HCT116 (cell line): Measurements from ENCODE around the gene BMAL1. TPM values are rescaled to one million over a fixed set of nuclear protein-coding genes. Genes with fewer than 3 reads are reported as not detected.

Experiments used
- ATAC-seq: fragments of 200-7000 bp; cut with Tn5 transposase; 2 replicates; pipeline ENCODE4 v1.9.1; 2020; ENCODE audit warnings: mild to moderate bottlenecking, moderate library complexity
- BruUV-seq: library from RNA; stranded (reverse); fragments of 400-500 nt; replicated peaks from 2 replicates; lab custom pipeline; 2021; lab: Mats Ljungman, UMichigan
- CTCF ChIA-PET: fragments of 300-600 bp; sonication (Branson Sonifier 250); formaldehyde crosslinking; loops from one replicate; lab custom pipeline; 2021; ENCODE audit warnings: antibody characterized with exemption; lab: Charles Lee
- POLR2A ChIA-PET: fragments of 300-600, 350-600 bp; sonication (Branson Sonifier 250); formaldehyde crosslinking; loops from one replicate; lab custom pipeline; 2021; ENCODE audit warnings: antibody characterized with exemption; lab: Charles Lee
- RAD21 ChIA-PET, 2 experiments: fragments of 300-600 bp; sonication (Branson Sonifier 250); formaldehyde crosslinking; loops; one replicate each; lab custom pipeline; 2023; ENCODE audit warnings: low total read pairs in 2 of 2; ENCODE audit not compliant: uncharacterized antibody in 2 of 2, unreplicated experiment in 2 of 2, low non-redundant PET in 1 of 2; lab: Charles Lee
- DNase-seq: peaks from one replicate; pipeline ENCODE4 v3.0.0-alpha.2; 2010; ENCODE audit warnings: low read depth, low spot score
- H2AFZ ChIP-seq: fragments of 200-600 bp; shearing (Covaris generic), sonication (generic); 2 replicates; pipeline ENCODE4 v1.6.1; 2017; ENCODE audit warnings: low read depth, mixed run types, mixed read lengths, antibody characterized with exemption, low read length; ENCODE audit not compliant: poor library complexity, severe bottlenecking
- H3K27ac ChIP-seq: 2 replicates; pipeline ENCODE4 v1.5.1; 2012; ENCODE audit warnings: low read depth, low read length
- H3K27me3 ChIP-seq: fragments of 200-600 bp; sonication (generic); 2 replicates; pipeline ENCODE4 v1.6.1; 2016; ENCODE audit warnings: mixed run types, low read length, mixed read lengths; ENCODE audit not compliant: insufficient read depth
- H3K36me3 ChIP-seq, 2 experiments: fragments of 200-500 bp in 1 of 2; fragments of 200-600 bp in 1 of 2; sonication (Bioruptor generic) in 1 of 2; sonication (generic) in 1 of 2; 2 replicates each; pipeline versions ENCODE4 v1.5.1 to v1.6.1; 2014 to 2016; ENCODE audit warnings: low read length in 2 of 2, inconsistent platforms in 1 of 2, mixed read lengths in 1 of 2, mixed run types in 1 of 2; ENCODE audit not compliant: insufficient read depth in 2 of 2, control insufficient read depth in 1 of 2
- H3K4me1 ChIP-seq, 2 experiments: fragments of 200-600 bp in 1 of 2; sonication (generic) in 1 of 2; 2 replicates each; pipeline versions ENCODE4 v1.5.1 to v1.6.1; 2012 to 2017; ENCODE audit warnings: low read length in 2 of 2, inconsistent platforms in 1 of 2, mild to moderate bottlenecking in 1 of 2, mixed read lengths in 1 of 2, mixed run types in 1 of 2, moderate library complexity in 1 of 2; ENCODE audit not compliant: insufficient read depth in 2 of 2, control insufficient read depth in 1 of 2
- H3K4me2 ChIP-seq: fragments of 200-600 bp; sonication (generic); 2 replicates; pipeline ENCODE4 v1.6.1; 2017; ENCODE audit warnings: mixed run types, low read length, mixed read lengths
- H3K4me3 ChIP-seq, 2 experiments: fragments of 200-600 bp in 1 of 2; sonication (generic) in 1 of 2; replicated peaks in 1 of 2; 2 replicates each; pipeline ENCODE4 v1.5.1; 2011 to 2016; ENCODE audit warnings: low read length in 2 of 2, control low read depth in 1 of 2, low read depth in 1 of 2, mild to moderate bottlenecking in 1 of 2, mixed read lengths in 1 of 2, mixed run types in 1 of 2
- H3K79me2 ChIP-seq: fragments of 200-600 bp; sonication (generic); 2 replicates; pipeline ENCODE4 v1.6.1; 2017; ENCODE audit warnings: mild to moderate bottlenecking, mixed run types, low read length, moderate library complexity, mixed read lengths; ENCODE audit not compliant: insufficient read depth
- H3K9ac ChIP-seq: fragments of 200-600 bp; sonication (generic); 2 replicates; pipeline ENCODE4 v1.6.1; 2016; ENCODE audit warnings: low read length, mixed read lengths
- H3K9me2 ChIP-seq: fragments of 200-600 bp; sonication (generic), shearing (Covaris generic); 2 replicates; pipeline ENCODE4 v1.6.1; 2017; ENCODE audit warnings: mixed run types, mild to moderate bottlenecking, moderate library complexity; ENCODE audit not compliant: insufficient read depth
- H3K9me3 ChIP-seq, 2 experiments: fragments of 200-500 bp in 1 of 2; fragments of 200-600 bp in 1 of 2; sonication (Bioruptor generic) in 1 of 2; sonication (generic) in 1 of 2; 2 replicates each; pipeline ENCODE4 v1.6.1; 2014 to 2017; ENCODE audit warnings: low read length in 2 of 2, mixed read lengths in 2 of 2, inconsistent platforms in 1 of 2, low read depth in 1 of 2, mild to moderate bottlenecking in 1 of 2, mixed run types in 1 of 2, moderate library complexity in 1 of 2; ENCODE audit not compliant: control insufficient read depth in 1 of 2, insufficient read depth in 1 of 2
- H4K20me1 ChIP-seq: fragments of 200-600 bp; sonication (generic), shearing (Covaris generic); 2 replicates; pipeline ENCODE4 v1.6.1; 2017; ENCODE audit warnings: mixed run types, mild to moderate bottlenecking, moderate library complexity; ENCODE audit not compliant: insufficient read depth
- CEBPB ChIP-seq: IDR thresholded peaks from 2 replicates; pipeline ENCODE4 v1.6.1; 2012; ENCODE audit warnings: low read depth
- EZH2 ChIP-seq: fragments of 200-600 bp; sonication (generic); IDR thresholded peaks from 2 replicates; pipeline ENCODE4 v1.6.1; 2017; ENCODE audit warnings: antibody characterized with exemption, mixed run types
- EZH2phosphoT487 ChIP-seq: fragments of 200-600 bp; IDR thresholded peaks from 2 replicates; pipeline ENCODE4 v1.6.1; 2018; ENCODE audit warnings: antibody characterized with exemption, borderline replicate concordance
- FOSL1 ChIP-seq: IDR thresholded peaks from 2 replicates; pipeline ENCODE4 v1.6.1; 2012; ENCODE audit warnings: low read depth
- SP1 ChIP-seq: IDR thresholded peaks from 2 replicates; pipeline ENCODE4 v1.6.1; 2012; ENCODE audit warnings: low read depth
- SRF ChIP-seq: IDR thresholded peaks from 2 replicates; pipeline ENCODE4 v1.6.1; 2012; ENCODE audit warnings: low read depth
- TCF7L2 ChIP-seq: IDR thresholded peaks from 2 replicates; pipeline ENCODE4 v1.7.0; 2011; ENCODE audit warnings: borderline replicate concordance, inconsistent platforms; ENCODE audit not compliant: insufficient read depth, insufficient read length; ENCODE audit errors: extremely low read depth
- ZFX ChIP-seq: fragments of 450-650 bp; IDR thresholded peaks from 2 replicates; pipeline ENCODE4 v1.6.1; 2017
- intact Hi-C: fragments of 100-400 bp; cut with micrococcal nuclease; formaldehyde crosslinking; loops from 2 replicates; pipeline ENCODE4 v1.10.0; 2022
- total RNA-seq: library from RNA; stranded (reverse); gene quantifications from one replicate; pipeline ENCODE4 v1.2.1, GENCODE V29; 2021; ENCODE audit not compliant: unreplicated experiment
- TF ChIP-seq, protein P1 (sequence below): IDR thresholded peaks from 2 replicates; pipeline ENCODE4 v1.6.1; 2012; ENCODE audit warnings: low read depth
- TF ChIP-seq, protein P2 (sequence below): IDR thresholded peaks from 2 replicates; pipeline ENCODE4 v1.6.1; 2012
- TF ChIP-seq, protein P3 (sequence below): IDR thresholded peaks from 2 replicates; pipeline ENCODE4 v1.6.1; 2012

BMAL1 gene
- total RNA-seq, 1 experiment from 2014 or later = 17.6 TPM

DNA sequence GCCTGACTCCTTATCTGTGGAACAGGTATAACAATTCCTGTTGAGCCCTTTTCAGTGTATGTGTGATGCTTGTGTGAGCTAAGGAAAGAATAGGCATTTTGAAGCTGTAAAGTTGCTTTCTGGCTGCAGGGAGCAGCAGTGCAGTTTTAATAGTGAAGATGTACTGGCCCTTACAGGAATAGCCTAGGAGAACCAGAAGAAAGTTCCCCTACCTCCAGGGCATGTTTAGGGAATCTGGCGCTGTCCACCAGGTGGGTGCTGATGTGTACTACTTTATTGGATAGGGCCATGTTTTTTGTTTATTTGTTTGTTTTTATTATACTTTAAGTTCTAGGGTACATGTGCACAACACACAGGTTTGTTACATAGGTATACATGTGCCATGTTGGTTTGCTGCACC, 11.5 kb downstream of the BMAL1 start:
- no peak for ATAC-seq
- TF ChIP-seq, protein P1, sequence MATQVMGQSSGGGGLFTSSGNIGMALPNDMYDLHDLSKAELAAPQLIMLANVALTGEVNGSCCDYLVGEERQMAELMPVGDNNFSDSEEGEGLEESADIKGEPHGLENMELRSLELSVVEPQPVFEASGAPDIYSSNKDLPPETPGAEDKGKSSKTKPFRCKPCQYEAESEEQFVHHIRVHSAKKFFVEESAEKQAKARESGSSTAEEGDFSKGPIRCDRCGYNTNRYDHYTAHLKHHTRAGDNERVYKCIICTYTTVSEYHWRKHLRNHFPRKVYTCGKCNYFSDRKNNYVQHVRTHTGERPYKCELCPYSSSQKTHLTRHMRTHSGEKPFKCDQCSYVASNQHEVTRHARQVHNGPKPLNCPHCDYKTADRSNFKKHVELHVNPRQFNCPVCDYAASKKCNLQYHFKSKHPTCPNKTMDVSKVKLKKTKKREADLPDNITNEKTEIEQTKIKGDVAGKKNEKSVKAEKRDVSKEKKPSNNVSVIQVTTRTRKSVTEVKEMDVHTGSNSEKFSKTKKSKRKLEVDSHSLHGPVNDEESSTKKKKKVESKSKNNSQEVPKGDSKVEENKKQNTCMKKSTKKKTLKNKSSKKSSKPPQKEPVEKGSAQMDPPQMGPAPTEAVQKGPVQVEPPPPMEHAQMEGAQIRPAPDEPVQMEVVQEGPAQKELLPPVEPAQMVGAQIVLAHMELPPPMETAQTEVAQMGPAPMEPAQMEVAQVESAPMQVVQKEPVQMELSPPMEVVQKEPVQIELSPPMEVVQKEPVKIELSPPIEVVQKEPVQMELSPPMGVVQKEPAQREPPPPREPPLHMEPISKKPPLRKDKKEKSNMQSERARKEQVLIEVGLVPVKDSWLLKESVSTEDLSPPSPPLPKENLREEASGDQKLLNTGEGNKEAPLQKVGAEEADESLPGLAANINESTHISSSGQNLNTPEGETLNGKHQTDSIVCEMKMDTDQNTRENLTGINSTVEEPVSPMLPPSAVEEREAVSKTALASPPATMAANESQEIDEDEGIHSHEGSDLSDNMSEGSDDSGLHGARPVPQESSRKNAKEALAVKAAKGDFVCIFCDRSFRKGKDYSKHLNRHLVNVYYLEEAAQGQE = peak; percentile 77
- TF ChIP-seq ZFX = no peak
- H3K79me2 ChIP-seq = no peaks in the 10 kb centered on the region; the same call in 1 of the 2 replicates

DNA sequence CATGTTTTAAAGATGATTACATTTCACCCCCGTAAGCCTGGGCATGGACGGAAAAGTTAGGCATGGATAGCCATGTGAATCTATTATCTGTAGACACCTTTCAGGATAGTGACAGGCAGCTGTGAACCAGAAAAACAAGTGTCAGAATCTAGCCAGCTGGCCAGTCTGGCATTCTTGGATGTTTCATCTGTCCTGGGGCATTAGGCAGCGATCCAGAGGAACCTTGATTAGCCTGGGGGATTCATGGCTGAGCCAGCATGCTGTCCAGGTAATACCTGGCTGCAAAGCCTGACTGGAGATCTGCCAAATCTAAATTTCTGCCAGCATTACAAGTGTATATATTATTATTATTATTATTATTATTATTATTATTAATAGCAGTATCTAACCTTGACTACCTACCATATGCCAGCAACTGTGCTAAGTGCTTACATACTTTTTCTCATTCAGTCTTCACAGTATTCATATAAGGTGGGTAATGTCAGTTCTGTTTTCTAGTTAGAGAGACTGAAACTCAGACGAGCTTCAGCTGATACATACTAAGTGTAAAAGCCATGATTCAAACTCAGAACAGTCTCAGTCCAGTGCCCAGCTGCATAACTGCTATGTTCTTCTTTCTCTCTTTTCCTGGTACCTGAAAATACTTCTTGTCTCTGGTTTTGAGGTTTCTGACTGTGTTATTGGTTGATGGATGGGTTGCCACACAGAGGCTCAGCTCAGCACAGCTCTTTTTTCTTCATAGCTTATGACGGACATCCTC, 12.8 kb downstream of the BMAL1 start:
- Histone ChIP-seq H4K20me1 (no peaks in the 10 kb centered on the region), H3K79me2 (no peaks in the 10 kb centered on the region; the same call in 1 of the 2 replicates), H3K9me3 (no peaks in the 10 kb centered on the region), H3K27me3 (no peaks in the 10 kb centered on the region), H2AFZ (no peak overlapping the region), H3K27ac (no peak overlapping the region), H3K4me3 (no peak overlapping the region), H3K9ac (no peak overlapping the region), H3K4me2 (no peak overlapping the region), H3K9me2 (no peaks in the 10 kb centered on the region), H3K36me3 (no peaks in the 10 kb centered on the region), H3K4me1 (no peaks in the 10 kb centered on the region; a peak in 1 of 4 replicates)
- POLR2A ChIA-PET = no interaction called here
- RAD21 ChIA-PET = no interaction called here
- CTCF ChIA-PET = interaction anchor here (0.6 kb wide), 1 partner anchor 80 kb away, joined by 3 read pairs; no protein-coding TSS in a partner anchor
- intact Hi-C loops = no loop called here
- DNase-seq (no peak), ATAC-seq (no peak)
- BruUV-seq = no TSS peak
- TF ChIP-seq SRF = no peak
- no peak for TF ChIP-seq CEBPB
- TF ChIP-seq, protein P1 = no peak
- TF ChIP-seq, protein P2, sequence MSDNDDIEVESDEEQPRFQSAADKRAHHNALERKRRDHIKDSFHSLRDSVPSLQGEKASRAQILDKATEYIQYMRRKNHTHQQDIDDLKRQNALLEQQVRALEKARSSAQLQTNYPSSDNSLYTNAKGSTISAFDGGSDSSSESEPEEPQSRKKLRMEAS = no peak
- TF ChIP-seq EZH2 = no peak
- TF ChIP-seq, protein P3, sequence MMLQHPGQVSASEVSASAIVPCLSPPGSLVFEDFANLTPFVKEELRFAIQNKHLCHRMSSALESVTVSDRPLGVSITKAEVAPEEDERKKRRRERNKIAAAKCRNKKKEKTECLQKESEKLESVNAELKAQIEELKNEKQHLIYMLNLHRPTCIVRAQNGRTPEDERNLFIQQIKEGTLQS = no peak
- no peak for TF ChIP-seq EZH2phosphoT487
- TF ChIP-seq TCF7L2 = no peak
- TF ChIP-seq SP1 = no peak
- no peak for TF ChIP-seq FOSL1

More for the DNA sequence above, 11.5 kb downstream of the BMAL1 start:
- Histone ChIP-seq H3K4me3 (no peak overlapping the region), H3K27ac (no peak overlapping the region), H3K4me2 (no peak overlapping the region), H3K36me3 (no peaks in the 10 kb centered on the region), H3K9ac (no peak overlapping the region), H4K20me1 (no peaks in the 10 kb centered on the region), H3K4me1 (no peaks in the 10 kb centered on the region; a peak in 1 of 4 replicates), H2AFZ (no peak overlapping the region), H3K9me2 (no peaks in the 10 kb centered on the region), H3K9me3 (no peaks in the 10 kb centered on the region), H3K27me3 (no peaks in the 10 kb centered on the region)
- RAD21 ChIA-PET = no interaction called here
- CTCF ChIA-PET = no interaction called here
- POLR2A ChIA-PET = no interaction called here
- intact Hi-C loops = no loop called here
- no peak for DNase-seq
- no TSS peak for BruUV-seq
